ENCODE results near the gene CYP3A7.
"Not testable (repeated sequence)": the region's sequence is repeated elsewhere in the genome, so short reads cannot be mapped to it uniquely, and the experiment has no call there.

Gene CYP3A7

DNA sequence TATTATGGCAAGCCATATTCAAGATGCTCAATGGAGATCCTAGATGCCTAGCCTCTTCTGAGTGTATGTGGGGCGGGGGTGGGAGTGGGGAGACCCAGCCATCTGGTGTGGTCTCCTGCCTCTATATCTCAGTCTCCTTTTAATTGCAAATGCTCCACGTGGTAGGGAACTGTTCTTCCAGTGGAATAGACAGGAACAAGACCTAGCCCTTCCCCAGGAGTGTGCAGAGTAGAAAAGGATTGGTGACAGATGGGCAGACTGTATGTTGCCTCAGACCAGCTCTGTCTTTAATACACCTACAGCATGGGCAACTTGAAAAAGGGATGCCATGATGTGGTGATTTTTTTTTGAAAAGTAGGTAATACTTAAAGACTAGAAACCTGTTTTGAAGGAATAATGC, 67.8 kb downstream of the CYP3A7 start:
- DNase-seq (ENCODE audit: low spot score): no peak

DNA sequence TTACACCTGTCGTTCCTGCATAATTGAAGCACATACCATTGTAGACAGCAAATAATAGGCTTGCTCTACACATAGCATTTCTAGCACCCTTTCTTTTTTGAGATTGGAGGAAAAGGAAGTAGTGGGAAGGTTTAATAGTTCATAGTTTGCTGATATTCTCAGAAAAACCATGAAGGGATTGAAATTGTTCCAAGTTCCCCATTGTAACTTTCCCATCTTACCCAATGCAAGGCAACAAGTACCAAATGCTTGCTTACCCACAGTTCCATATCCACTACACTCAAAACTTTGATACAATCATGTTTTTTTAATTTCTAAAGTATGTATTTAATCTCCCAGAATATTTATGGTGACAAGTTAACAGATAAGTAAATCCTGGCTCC, 69.0 kb downstream of the CYP3A7 start:
- no peak for DNase-seq (ENCODE audit: low spot score)

DNA sequence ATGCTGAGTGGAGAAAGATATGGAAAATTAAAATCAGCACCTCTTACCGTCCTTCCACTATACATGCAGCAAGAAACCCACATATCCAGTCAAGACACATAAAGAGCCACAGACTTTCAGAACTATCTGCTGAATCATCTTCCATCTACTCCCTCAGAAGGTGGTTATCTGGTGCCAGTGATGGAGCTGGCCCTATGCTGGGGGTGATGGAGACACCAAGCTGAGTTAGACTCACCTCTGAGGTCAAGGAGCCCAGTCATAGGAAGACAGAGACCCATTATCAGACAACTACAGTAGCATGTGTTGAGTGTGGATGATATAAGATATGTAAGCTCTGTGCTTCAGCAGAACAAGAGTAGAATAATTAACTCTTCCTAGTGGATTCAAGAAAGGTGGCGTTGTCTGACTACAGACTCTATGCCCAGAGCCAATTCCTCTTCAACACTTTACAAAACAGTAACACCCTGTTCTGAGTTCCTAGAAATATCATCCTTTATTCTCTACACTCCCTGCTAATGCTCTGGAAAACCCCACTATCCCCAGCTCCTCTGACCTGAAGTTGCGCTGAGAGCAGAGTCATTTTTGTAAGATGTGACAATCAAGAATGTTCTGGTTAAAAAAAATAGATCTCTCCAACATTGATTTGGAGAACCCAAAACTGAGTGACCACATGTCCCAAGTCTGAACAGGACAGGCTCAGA, 69.5 kb downstream of the CYP3A7 start:
- DNase-seq (ENCODE audit: low spot score): no peak

DNA sequence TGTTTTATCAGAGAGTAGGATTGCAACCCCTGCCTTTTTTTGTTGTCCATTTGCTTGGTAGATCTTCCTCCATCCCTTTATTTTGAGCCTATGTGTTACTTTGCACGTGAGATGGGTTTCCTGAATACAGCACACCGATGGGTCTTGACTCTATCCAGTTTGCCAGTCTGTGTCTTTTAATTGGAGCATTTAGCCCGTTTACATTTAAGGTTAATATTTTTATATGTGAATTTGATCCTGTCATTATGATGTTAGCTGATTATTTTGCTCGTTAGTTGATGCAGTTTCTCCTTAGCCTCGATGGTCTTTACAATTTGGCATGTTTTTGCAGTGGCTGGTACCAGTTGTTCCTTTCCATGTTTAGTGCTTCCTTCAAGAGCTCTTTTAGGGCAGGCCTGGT, 77.1 kb downstream of the CYP3A7 start:
- DNase-seq (ENCODE audit: low spot score): not testable (repeated sequence)
